Neutrophil (primary cell): ENCODE data around the gene STARD10.

ENCODE experiments used
- H3K27ac ChIP-seq: fragments of 200-600 bp; sonication (generic); 2 replicates; pipeline ENCODE4 v1.5.1; 2016; ENCODE audit warnings: mild to moderate bottlenecking, moderate library complexity
- H3K27me3 ChIP-seq: fragments of 200-600 bp; sonication (generic); 2 replicates; pipeline ENCODE4 v1.6.0; 2016; ENCODE audit warnings: mild to moderate bottlenecking
- H3K36me3 ChIP-seq: fragments of 200-600 bp; sonication (generic); 2 replicates; pipeline ENCODE4 v1.5.1; 2017
- H3K4me1 ChIP-seq, 2 experiments: fragments of 200-600 bp in 1 of 2; sonication (generic) in 1 of 2; 1 replicate in 1 of 2; 2 replicates in 1 of 2; pipeline versions ENCODE4 v1.5.1 to v1.6.1; 2013 to 2016; ENCODE audit warnings: low read depth in 1 of 2, low read length in 1 of 2, mild to moderate bottlenecking in 1 of 2, moderate library complexity in 1 of 2; ENCODE audit not compliant: control insufficient read depth in 1 of 2, insufficient read depth in 1 of 2
- H3K4me3 ChIP-seq, 2 experiments: fragments of 200-600 bp in 1 of 2; sonication (generic) in 1 of 2; 1 replicate in 1 of 2; 2 replicates in 1 of 2; pipeline ENCODE4 v1.5.1; 2013 to 2016; ENCODE audit warnings: low read depth in 1 of 2, low read length in 1 of 2, mild to moderate bottlenecking in 1 of 2, moderate library complexity in 1 of 2
- H3K9me3 ChIP-seq: fragments of 200-600 bp; sonication (generic); 2 replicates; pipeline ENCODE4 v1.5.1; 2016
- TF ChIP-seq, protein P1 (sequence below): fragments of 200-600 bp; sonication (generic); IDR thresholded peaks from 2 replicates; pipeline ENCODE4 v1.5.1; 2016; ENCODE audit warnings: antibody characterized with exemption

Gene STARD10

DNA sequence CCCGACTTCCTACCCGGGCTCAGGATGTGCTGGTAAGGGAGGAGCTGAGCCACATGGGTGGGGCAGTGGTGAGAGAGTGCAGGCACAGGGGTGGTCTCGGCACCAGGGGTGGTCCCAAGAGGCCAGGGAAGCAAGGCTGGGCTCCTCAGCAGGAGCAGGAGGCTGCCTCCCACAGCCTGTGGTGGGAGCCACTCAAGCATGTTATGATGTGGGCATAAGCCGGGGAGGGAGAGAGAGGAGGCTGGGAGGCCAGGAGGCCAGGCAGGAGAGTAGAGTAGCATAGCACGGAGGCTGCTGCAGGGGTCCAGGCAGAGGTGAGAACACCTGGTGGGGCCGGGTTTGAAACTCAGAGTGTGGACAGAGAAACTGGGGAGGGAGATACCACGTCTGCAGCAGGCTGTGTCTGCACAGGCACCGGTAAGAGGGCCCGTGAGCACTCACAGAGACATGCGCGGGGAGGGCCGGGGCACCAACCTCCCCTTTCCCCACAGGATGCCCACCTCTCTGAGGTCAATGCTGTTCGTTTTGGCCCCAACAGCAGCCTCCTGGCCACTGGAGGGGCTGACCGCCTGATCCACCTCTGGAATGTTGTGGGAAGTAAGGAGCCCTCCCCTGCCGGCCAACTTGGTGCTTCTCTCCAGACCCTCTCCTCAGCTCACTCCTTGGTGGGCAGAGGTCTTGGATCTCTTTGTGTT lies 31.1 kb upstream of the STARD10 start:
- Histone ChIP-seq H3K27me3 (no peaks in the 10 kb centered on the region), H3K9me3 (no peaks in the 10 kb centered on the region), H3K4me3 (no peak overlapping the region), H3K4me1 (peaks cover 40 to 55% of the 10 kb centered on the region in 2 experiments), H3K27ac (peak overlapping the region; percentile 98), H3K36me3 (peaks cover 99% of the 10 kb centered on the region)
- TF ChIP-seq, protein P1, sequence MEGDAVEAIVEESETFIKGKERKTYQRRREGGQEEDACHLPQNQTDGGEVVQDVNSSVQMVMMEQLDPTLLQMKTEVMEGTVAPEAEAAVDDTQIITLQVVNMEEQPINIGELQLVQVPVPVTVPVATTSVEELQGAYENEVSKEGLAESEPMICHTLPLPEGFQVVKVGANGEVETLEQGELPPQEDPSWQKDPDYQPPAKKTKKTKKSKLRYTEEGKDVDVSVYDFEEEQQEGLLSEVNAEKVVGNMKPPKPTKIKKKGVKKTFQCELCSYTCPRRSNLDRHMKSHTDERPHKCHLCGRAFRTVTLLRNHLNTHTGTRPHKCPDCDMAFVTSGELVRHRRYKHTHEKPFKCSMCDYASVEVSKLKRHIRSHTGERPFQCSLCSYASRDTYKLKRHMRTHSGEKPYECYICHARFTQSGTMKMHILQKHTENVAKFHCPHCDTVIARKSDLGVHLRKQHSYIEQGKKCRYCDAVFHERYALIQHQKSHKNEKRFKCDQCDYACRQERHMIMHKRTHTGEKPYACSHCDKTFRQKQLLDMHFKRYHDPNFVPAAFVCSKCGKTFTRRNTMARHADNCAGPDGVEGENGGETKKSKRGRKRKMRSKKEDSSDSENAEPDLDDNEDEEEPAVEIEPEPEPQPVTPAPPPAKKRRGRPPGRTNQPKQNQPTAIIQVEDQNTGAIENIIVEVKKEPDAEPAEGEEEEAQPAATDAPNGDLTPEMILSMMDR: no peak

DNA sequence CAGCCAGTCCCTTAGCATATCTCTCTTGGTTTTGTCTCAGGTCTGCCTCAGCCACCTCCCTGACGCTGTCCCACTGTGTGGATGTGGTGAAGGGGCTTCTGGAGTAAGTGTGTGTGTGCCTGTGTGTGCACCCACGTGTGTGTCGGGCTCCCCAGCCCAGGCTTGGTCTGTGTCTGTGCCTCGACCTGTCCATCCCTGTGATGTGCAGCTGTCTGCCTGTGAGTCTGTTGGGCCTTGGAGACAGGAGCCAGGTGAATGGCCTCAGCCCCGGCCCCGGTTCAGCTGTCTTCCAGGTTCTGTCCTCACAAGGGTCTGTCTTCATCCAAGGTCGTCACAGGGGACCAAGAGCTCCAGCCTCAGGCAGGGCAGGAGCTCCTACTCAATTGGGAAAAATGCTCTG lies 30.2 kb upstream of the STARD10 start:
- no peaks in the 10 kb centered on the region for H3K27me3 ChIP-seq
- H3K4me3 ChIP-seq: no peak overlapping the region
- no peaks in the 10 kb centered on the region for H3K9me3 ChIP-seq
- H3K27ac ChIP-seq: peak overlapping the region; percentile 98
- peaks cover 42 to 62% of the 10 kb centered on the region in 2 experiments for H3K4me1 ChIP-seq
- TF ChIP-seq, protein P1: no peak
- H3K36me3 ChIP-seq: peaks cover 99% of the 10 kb centered on the region

- Histone ChIP-seq H3K36me3 (peaks cover 99% of the 10 kb centered on the region), H3K9me3 (no peaks in the 10 kb centered on the region), H3K4me1 (peaks cover 43 to 64% of the 10 kb centered on the region in 2 experiments), H3K4me3 (no peak overlapping the region), H3K27me3 (no peaks in the 10 kb centered on the region), H3K27ac (peak overlapping the region; percentile 98)
- TF ChIP-seq, protein P1: no peak
These were observed 29.4 kb upstream of the STARD10 start for GRCh38 chr11:72823105-72823804.

DNA sequence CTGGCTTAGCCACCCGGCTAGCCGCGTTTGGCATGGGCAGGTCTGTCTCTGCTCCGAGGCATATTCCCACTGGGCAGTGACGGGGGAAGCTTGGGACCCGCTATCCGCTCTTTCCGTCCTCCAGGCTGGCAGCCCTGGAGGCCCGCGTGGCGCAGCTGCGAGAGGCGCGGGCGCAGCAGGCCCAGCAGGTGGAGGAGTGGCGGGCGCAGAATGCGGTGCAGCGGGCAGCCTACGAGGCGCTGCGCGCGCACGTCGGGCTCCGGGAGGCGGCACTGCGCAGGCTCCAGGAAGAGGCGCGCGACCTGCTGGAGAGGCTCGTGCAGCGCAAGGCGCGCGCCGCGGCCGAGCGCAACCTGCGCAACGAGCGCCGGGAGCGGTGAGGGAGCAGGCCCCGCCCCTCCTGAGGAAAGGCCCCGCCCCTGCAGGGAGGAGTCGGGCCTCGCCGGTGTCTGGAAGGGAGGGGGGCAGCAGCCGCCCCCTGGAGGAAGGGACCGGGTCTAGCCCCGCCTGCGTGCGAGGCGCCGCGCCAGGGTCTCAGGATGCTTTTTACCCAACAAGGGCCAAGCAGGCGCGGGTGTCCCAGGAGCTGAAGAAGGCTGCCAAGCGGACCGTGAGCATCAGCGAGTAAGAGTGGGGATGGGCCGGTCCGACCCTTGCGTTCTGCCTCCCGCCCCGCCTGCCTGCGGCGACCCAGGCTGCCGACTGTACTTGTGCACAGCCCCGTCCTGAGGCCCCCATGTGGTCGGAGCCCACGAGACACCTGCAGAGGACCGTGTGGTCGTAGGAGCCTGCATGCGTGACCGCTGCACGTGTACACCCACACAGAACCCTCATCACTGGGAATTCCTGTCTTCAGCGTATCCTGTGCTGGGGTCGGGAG lies 28.3 kb upstream of the STARD10 start:
- Histone ChIP-seq H3K27ac (peak overlapping the region; percentile 98), H3K9me3 (no peaks in the 10 kb centered on the region), H3K4me1 (peaks cover 43 to 64% of the 10 kb centered on the region in 2 experiments), H3K36me3 (peaks cover 100% of the 10 kb centered on the region), H3K27me3 (no peaks in the 10 kb centered on the region), H3K4me3 (no peak overlapping the region)
- TF ChIP-seq, protein P1: no peak

GRCh38 chr11:72821221-72821919 lies 27.5 kb upstream of the STARD10 start:
- Histone ChIP-seq H3K4me3 (no peak overlapping the region), H3K27ac (peak overlapping the region; percentile 98), H3K4me1 (peaks cover 47 to 64% of the 10 kb centered on the region in 2 experiments), H3K9me3 (no peaks in the 10 kb centered on the region), H3K27me3 (no peaks in the 10 kb centered on the region), H3K36me3 (peaks cover 100% of the 10 kb centered on the region)
- TF ChIP-seq, protein P1: no peak
